ENCODE measurements around the gene INPP5J.
"Not testable (repeated sequence)": the region's sequence is repeated elsewhere in the genome, so short reads cannot be mapped to it uniquely, and the experiment has no call there.

INPP5J gene

DNA sequence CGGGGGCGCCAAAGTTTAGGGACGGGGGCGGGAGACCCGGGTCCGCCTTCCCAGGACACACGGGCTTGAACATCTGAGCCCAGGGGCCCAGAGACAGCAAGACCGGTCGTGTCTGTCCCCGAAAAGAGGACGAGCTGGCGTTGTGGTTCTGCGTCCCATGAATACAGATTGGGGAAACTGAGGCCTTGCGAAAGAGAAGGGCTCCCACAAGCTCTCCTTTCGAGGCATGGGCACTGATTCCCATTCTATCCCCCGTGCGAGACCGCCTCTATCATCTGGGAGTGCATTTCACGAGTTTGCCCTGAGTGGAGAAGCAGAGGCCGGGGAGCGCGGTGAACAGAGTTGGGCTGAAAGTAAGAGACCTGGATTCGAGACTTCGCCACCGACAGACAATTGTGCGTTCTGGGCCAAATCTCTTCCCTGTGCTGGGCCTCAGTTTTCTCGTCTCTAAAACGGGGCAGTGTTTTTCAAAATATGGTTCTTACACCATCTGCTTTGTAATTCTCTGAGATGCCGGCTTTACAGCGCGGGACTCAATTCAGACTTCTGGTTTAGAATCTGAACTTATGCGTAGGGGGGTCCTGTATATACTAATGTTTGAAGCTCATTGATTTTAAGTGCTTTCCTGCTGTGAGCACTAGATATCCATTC lies 37.7 kb downstream of the INPP5J start:
- intact Hi-C loops (cut with DNase I) = no loop called here
- DNase-seq = peak in 31 of 42 donors; percentile 10 to 50 (median 30)

DNA sequence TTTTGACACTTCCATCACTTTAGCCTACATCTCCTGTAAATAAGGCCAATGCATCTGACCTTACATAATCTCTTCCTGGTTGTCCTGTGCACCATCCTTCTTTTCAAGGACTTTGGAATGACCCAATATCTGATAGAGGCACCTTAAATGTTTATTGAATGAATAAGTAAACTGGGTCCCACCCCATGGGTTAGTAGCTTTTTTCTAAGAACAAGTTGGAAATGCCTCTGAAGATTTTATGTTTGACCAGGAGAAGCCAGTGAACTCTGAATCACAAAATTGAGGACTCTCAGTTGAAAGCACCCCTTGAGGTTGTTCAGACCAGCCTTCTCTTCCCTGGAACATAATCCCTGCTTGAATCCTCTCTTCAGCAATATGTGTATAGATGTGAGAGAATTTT lies 38.6 kb downstream of the INPP5J start:
- intact Hi-C loops (cut with DNase I) = no loop called here
- DNase-seq = no peak

DNA sequence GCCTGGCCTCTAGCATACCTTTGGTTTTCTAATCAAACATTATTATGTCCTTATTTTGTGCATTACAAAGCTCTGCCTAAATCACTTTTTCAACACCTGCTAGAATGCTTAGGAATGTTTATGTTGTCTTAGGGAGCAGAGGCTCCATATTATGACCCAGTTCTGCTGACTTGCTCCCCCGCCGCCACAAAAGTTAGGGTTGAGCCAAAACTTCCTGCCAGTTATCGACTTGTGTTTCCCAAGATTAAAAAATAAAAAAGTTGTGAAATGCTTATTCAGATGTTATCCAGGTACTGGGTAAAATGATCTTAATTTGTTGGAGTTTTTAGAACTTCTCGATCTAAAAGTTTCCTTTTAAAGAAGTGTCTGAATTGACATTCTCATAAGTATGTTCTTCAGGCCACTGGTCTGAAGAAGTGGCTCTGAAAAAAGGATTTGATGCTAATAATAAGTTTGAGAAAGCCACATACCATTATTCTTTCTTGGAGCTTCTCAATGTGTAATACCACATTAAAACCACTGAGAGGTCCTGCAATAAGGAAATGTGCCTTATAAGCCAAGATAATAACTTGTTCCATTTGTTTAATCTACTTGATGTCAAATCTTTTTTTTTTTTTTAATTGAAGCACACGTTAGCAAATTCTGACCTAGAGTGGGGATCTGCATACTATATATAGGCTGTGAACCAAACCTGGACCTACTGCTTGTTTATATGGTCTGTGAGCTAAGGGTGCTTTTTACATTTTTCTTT lies 39.4 kb downstream of the INPP5J start:
- no peak for DNase-seq
- intact Hi-C loops (cut with DNase I) = no loop called here

DNA sequence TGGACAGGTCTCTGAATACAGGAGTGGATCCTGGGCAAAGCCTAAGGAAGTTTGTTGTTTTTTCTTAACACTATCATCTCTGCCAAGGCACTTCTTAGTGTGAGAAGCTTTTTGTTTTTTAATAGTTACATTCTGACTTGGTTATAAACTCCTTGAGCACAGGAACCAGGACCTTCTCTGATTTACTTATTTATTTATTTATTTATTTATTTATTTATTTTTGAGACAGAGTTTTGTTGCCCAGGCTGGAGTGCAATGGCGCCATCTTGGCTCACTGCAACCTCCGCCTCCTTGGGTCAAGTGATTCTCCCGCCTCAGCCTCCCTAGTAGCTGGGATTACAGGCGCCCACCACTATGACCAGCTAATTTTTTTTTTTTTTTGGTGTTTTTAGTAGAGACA lies 48.2 kb downstream of the INPP5J start:
- no peak for DNase-seq
- intact Hi-C loops (cut with DNase I) = no loop called here

DNA sequence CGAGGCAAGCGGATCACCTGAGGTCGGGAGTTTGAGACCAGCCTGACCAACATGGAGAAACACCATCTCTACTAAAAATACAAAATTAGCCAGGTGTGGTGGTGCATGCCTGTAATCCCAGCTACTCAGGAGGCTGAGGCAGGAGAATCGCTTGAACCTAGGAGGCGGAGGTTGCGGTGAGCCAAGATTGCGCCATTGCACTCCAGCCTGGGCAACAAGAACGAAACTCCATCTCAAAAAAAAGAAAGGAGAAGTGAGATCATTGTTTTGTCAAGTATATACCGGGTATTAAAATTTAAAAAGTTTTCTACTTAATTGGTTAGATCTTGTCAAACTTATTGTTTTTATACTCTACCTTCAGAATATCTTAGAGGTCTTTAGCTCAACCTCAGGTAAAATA lies 49.0 kb downstream of the INPP5J start:
- DNase-seq; intact Hi-C loops (cut with DNase I): not testable (repeated sequence)

DNA sequence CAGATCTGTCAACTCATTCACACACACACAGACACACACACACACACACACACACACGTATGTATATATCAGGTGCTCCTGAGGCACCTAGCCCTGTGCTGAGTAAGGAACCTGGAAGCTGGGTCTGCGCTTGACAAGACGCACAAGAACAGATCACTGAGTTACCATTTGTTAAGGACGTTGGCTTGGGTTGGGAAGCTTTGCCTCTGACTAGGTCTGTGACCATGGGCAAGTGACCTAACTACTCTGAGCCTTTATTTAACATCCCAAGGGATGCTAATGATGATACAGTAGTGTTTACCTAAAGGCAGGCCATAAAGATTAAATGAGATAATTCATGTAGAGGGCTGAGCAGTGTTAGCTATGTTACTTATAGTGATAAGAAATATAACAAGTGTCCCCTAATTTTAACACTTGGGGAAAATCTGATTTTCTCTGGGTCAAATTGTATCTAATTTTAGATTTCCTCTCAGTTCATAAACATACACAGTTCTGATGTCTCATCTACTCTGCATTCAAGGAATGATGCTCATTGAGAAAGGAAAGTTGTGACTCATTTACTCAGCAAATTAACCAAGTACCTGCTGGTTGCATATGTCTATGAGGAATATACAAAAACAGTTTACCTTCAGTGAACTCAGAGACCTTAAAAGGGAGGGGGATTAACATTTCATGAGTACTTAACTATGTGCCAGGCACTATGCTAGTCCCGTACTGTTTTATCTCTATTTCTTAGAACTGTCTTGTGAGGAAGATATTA lies 50.8 kb downstream of the INPP5J start:
- intact Hi-C loops (cut with DNase I) = no loop called here
- DNase-seq = no peak

DNA sequence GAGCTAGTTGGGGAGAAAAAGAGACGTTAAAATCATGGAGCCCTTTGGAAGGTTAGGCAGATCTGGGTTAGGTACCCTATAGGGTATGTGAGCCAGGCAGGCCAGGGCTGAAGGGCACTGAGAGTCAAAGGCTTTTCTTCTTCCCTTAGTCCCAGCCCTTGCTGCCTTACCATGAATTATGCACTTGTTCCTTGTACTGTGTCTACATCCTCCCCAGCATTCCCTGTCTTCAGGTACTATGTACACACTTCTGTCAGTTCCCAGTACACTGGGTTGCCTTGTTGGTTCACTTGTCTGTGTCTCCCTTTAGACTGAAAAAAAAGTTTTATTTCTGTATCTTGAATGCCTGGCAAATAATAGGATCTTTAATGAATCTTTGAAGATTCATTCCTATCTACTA lies 54.2 kb downstream of the INPP5J start:
- no peak for DNase-seq
- intact Hi-C loops (cut with DNase I) = no loop called here

DNA sequence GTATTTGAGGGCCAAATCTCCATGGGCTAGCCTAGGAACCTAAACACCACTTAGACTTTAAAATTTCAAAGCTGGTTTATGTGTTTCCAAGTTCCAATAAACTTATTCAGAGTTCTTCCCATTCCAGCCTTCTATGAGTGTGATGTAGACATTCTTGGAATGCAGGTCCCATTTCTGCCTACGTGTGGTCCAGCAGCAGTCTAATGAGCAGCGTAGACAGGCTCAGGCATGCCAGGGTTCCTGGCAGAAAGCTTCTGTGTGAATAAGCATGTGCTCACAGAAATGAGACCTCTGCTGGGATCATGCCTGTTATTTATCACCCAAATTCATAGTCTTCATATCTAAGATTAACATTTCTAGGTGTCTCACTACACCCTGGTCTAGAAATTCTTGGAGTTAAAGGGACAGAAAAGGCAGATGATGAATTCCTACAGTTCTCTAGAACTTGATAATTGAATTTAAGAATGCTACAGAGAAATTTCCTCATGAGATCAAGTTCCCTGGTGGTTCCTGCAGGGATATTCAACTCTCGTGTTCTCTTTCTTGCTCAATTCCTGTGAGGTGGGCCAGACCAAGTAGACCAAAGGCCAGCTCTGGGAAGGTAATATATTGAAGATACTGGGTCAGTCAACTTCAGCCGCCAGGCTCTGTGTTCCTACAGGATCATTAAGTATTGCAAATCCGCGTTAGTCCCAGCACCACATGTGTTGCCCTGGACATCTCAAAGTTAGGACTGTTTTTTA lies 54.8 kb downstream of the INPP5J start:
- no peak for DNase-seq
- intact Hi-C loops (cut with DNase I) = no loop called here

DNA sequence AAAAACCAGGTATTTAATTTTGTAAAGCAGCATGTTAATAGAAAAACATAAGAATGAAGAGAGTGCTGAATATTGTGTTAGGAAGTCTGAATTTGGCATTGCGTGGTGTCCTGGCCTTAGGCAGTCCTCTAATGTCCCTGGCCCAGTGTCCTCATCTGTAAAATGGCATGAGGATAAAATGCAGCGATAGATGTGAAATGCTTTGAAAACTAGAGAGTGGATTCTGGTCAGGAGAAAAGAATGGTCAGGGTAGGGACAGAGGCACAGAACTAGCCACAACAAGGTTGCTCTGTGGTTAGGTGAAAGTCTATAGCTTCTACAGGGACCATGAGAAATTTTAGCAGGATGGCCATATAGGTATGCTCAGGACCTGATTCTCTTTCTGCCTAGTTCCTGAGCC lies 56.1 kb downstream of the INPP5J start:
- no peak for DNase-seq
- intact Hi-C loops (cut with DNase I) = no loop called here

DNA sequence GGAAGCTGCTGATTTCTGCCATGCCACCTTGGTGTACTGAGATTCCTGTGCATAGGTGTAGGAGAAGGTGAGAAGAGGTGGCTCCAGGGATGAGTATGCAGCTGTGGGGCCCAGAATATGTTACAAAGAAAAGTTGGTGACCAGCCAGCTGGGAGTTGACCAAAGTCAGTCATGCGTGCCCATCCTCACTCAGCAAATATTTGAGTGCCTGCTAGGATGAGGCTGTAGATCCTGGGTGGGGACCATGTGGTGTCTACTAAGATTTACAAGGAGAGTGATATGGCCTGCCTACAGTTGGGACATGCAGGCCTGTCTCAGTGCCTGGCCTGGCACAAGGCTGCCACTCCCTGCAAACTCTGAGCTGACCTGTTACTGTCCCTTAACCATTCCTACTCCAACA lies 56.6 kb downstream of the INPP5J start:
- intact Hi-C loops (cut with DNase I) = no loop called here
- no peak for DNase-seq

DNA sequence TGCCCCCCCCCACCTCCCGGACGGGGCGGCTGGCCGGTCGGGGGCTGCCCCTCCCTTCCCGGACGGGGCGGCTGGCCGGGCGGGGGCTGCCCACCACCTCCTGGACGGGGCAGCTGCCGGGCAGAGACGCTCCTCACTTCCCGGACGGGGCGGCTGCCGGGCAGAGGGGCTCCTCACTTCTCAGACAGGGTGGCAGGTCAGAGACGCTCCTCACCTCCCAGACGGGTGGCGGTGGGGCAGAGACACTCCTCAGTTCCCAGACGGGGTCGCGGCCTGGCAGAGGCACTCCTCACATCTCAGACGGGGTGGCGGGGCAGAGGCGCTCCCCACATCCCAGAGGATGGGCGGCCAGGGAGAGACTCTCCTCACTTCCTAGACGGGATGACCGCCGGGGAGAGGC lies 61.2 kb downstream of the INPP5J start:
- no peak for DNase-seq
- intact Hi-C loops (cut with DNase I) = no loop called here
